Measurements from ENCODE around the gene XPR1.
"Not testable (repeated sequence)": the region's sequence is repeated elsewhere in the genome, so short reads cannot be mapped to it uniquely, and the experiment has no call there.

The XPR1 gene

DNA sequence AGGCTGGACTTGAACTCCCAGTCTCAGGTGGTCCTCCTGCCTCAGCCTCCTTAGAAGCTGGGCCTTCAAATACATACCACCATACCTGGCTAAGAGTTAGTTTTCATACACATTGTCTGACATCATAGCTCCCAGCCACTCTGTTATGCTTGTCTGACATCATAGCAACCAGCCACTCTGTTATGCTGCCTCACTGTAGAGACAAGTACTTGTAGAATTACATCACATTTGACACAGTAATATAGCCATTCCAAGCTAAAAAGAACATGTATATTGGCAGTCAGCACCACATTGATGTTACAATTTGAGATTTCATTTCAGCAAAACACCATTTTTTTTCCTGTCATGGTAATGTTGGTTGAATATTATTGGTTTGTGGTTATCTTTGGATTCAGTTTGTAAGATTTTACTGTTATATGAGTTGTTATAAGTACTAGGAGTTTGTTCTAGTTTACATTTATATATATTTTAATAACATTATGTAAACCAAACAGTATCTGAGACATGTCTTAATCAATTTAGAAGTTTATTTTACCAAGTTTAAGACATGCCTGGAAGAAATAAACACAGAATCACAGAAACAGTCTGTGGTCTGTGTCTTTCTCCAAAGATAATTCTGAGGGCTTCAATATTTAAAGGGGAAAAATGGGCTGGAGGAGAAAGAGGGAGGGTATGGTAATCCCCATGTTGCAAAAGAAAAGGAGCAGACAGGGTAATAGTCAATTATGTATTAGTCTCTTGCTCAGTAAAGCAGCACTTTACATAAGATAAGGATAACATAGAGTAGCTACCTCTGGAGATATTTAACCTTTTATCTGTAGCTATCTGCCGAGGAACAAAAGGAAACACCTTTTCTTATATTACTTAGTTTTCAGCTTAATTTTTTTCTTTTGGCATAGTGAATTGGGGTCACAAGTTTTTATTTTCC, 43.0 kb downstream of the XPR1 start:
- Histone ChIP-seq H3K9ac (no peak overlapping the region), H3K4me2 (ENCODE audit: low read length) (no peak overlapping the region), H2AFZ (no peak overlapping the region), H3K4me3 (ENCODE audit: low read depth, low read length) (no peak overlapping the region), H3K79me2 (peaks cover 8% of the 10 kb centered on the region), H3K4me1 (no peaks in the 10 kb centered on the region), H3K36me3 (ENCODE audit: control insufficient read depth, insufficient read depth, low read length) (peaks cover 3% of the 10 kb centered on the region), H3K27ac (no peak overlapping the region), H3K9me3 (ENCODE audit: control insufficient read depth, low read length) (no peaks in the 10 kb centered on the region), H3K27me3 (ENCODE audit: control insufficient read depth, insufficient read depth, low read length) (no peaks in the 10 kb centered on the region)
- no peak for TF ChIP-seq CTCF (IDR thresholded peaks at IDR 0.05)

GRCh38 chr1:180675586-180675985, 43.8 kb downstream of the XPR1 start:
- no peak overlapping the region for H3K4me2 ChIP-seq (ENCODE audit: low read length)
- no peak overlapping the region for H2AFZ ChIP-seq
- H3K79me2 ChIP-seq: peaks cover 8% of the 10 kb centered on the region
- H3K9me3 ChIP-seq (ENCODE audit: control insufficient read depth, low read length): no peaks in the 10 kb centered on the region
- H3K27me3 ChIP-seq (ENCODE audit: control insufficient read depth, insufficient read depth, low read length): no peaks in the 10 kb centered on the region
- no peaks in the 10 kb centered on the region for H3K4me1 ChIP-seq
- H3K27ac ChIP-seq: no peak overlapping the region
- no peak for TF ChIP-seq CTCF (IDR thresholded peaks at IDR 0.05)
- H3K4me3 ChIP-seq (ENCODE audit: low read depth, low read length): no peak overlapping the region
- peaks cover 2% of the 10 kb centered on the region for H3K36me3 ChIP-seq (ENCODE audit: control insufficient read depth, insufficient read depth, low read length)
- H3K9ac ChIP-seq: no peak overlapping the region

GRCh38 chr1:180680558-180681144, 48.8 kb downstream of the XPR1 start:
- Histone ChIP-seq H3K36me3 (ENCODE audit: control insufficient read depth, insufficient read depth, low read length) (no peaks in the 10 kb centered on the region), H3K9ac (no peak overlapping the region), H3K9me3 (ENCODE audit: control insufficient read depth, low read length) (no peaks in the 10 kb centered on the region), H3K27ac (no peak overlapping the region), H3K27me3 (ENCODE audit: control insufficient read depth, insufficient read depth, low read length) (no peaks in the 10 kb centered on the region), H3K4me3 (ENCODE audit: low read depth, low read length) (no peak overlapping the region), H3K4me2 (ENCODE audit: low read length) (no peak overlapping the region), H3K4me1 (no peaks in the 10 kb centered on the region), H3K79me2 (peaks cover 4% of the 10 kb centered on the region), H2AFZ (no peak overlapping the region)
- TF ChIP-seq CTCF (IDR thresholded peaks at IDR 0.05): no peak

DNA sequence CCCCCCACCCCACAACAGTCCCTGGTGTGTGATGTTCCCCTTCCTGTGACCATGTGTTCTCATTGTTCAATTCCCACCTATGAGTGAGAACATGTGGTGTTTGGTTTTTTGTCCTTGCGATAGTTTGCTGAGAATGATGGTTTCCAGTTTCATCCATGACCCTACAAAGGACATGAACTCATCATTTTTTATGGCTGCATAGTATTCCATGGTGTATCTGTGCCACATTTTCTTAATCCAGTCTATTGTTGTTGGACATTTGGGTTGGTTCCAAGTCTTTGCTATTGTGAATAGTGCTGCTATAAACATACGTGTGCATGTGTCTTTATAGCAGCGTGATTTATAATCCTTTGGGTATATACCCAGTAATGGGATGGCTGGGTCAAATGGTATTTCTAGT, 51.3 kb downstream of the XPR1 start:
- not testable (repeated sequence) for H3K4me2 ChIP-seq (ENCODE audit: low read length); H3K9me3 ChIP-seq (ENCODE audit: control insufficient read depth, low read length); H2AFZ ChIP-seq; H3K27me3 ChIP-seq (ENCODE audit: control insufficient read depth, insufficient read depth, low read length); H3K79me2 ChIP-seq; H3K36me3 ChIP-seq (ENCODE audit: control insufficient read depth, insufficient read depth, low read length); H3K9ac ChIP-seq; H3K27ac ChIP-seq; H3K4me3 ChIP-seq (ENCODE audit: low read depth, low read length); H3K4me1 ChIP-seq

GRCh38 chr1:180691322-180691913, 59.6 kb downstream of the XPR1 start:
- TF ChIP-seq CTCF (IDR thresholded peaks at IDR 0.05): no peak
- Histone ChIP-seq H2AFZ (no peak overlapping the region), H3K9ac (no peak overlapping the region), H3K36me3 (ENCODE audit: control insufficient read depth, insufficient read depth, low read length) (no peaks in the 10 kb centered on the region), H3K9me3 (ENCODE audit: control insufficient read depth, low read length) (no peaks in the 10 kb centered on the region), H3K4me1 (no peaks in the 10 kb centered on the region), H3K27ac (no peak overlapping the region), H3K4me2 (ENCODE audit: low read length) (no peak overlapping the region), H3K79me2 (peaks cover 4% of the 10 kb centered on the region), H3K27me3 (ENCODE audit: control insufficient read depth, insufficient read depth, low read length) (no peaks in the 10 kb centered on the region), H3K4me3 (ENCODE audit: low read depth, low read length) (no peak overlapping the region)
